Measurements from ENCODE around the gene WDR17. TPM values are rescaled to one million over a fixed set of nuclear protein-coding genes. Genes with fewer than 3 reads are reported as not detected.

Gene WDR17
- total and polyA plus RNA-seq, 2 of the 13 experiments (the other 11 are each of a cell fraction or from before 2014, with no cell fraction given) = not detected

- FAIRE-seq (no peak), ATAC-seq (no peak), DNase-seq (ENCODE audit: low spot score) (no peak)
- Histone ChIP-seq H2AFZ (ENCODE audit: low read length) (no peak overlapping the region), H3K4me2 (ENCODE audit: low read depth, low read length) (no peak overlapping the region), H3K9me3 (ENCODE audit: low read length) (no peaks in the 10 kb centered on the region), H3K36me3 (replicated peaks in 1 of 2; ENCODE audit: control insufficient read depth in 1 of 2, insufficient read depth in 2 of 2, low read length in 2 of 2) (no peaks in the 10 kb centered on the region), H4K20me1 (ENCODE audit: insufficient read depth, low read length) (no peaks in the 10 kb centered on the region), H3K9ac (ENCODE audit: insufficient read depth, low read depth, low read length) (no peak overlapping the region), H3K79me2 (ENCODE audit: insufficient read depth, low read length) (no peaks in the 10 kb centered on the region), H3K27me3 (ENCODE audit: control insufficient read depth in 1 of 2, insufficient read depth in 2 of 2, low read length in 2 of 2) (no peaks in the 10 kb centered on the region), H3K27ac (ENCODE audit: extremely low read length, insufficient read depth, low read length) (no peak overlapping the region), H3K4me1 (ENCODE audit: insufficient read depth, low read length) (no peaks in the 10 kb centered on the region), H3K4me3 (replicated peaks in 1 of 3; ENCODE audit: insufficient read depth in 1 of 3, low read depth in 2 of 3, low read length in 3 of 3) (no peak overlapping the region)
- in situ Hi-C loops (cut with HindIII; ENCODE audit: extremely low pct_ligation_motif_present, low pct_unique_long_range_greater_than_20kb) (loop anchor here (25.0 kb wide), 1 partner anchor 295 kb away; no protein-coding TSS in a partner anchor), intact Hi-C loops (cut with micrococcal nuclease; ENCODE audit: unreplicated experiment) (no loop called here)
- BruUV-seq (replicated peaks) = no TSS peak
- ChIA-PET CTCF (ENCODE audit: low intra/inter-chr PET ratio, low total read pairs) (no interaction called here), POLR2A (no interaction called here)
- TF ChIP-seq BORCS8-MEF2B (CRISPR knock-in tag; IDR thresholded peaks at IDR 0.05) (no peak), ZNF691 (CRISPR knock-in tag; IDR thresholded peaks at IDR 0.05; ENCODE audit: borderline replicate concordance, low read depth) (no peak), CSRNP1 (CRISPR knock-in tag; IDR thresholded peaks at IDR 0.05) (no peak), GLMP (CRISPR knock-in tag; IDR thresholded peaks at IDR 0.05; ENCODE audit: borderline replicate concordance) (no peak), ZNF124 (CRISPR knock-in tag; IDR thresholded peaks at IDR 0.05) (no peak), MAFK (conservative IDR thresholded peaks at IDR 0.05 in 1 of 2, IDR thresholded peaks at IDR 0.05 in 1 of 2; ENCODE audit: low read length in 2 of 2) (no peak), ZNF687 (CRISPR knock-in tag; IDR thresholded peaks at IDR 0.05) (no peak)
These were observed 23.4 kb upstream of the WDR17 start for GRCh38 chr4:176042195-176042594.
